GM21526 (cell line): ENCODE measurements around the gene EDNRB.

Source experiments
- ATAC-seq: cut with Tn5 transposase; IDR thresholded peaks from one replicate; pipeline ENCODE4 v1.9.1; 2021; ENCODE audit warnings: moderate library complexity; ENCODE audit not compliant: unreplicated experiment, low FRiP score

The EDNRB gene

GRCh38 chr13:77898097-77898496 is 20.5 kb downstream of the EDNRB start:
- peak; percentile 99 for ATAC-seq

- ATAC-seq: no peak
Measured at GRCh38 chr13:77896977-77897376, 21.7 kb downstream of the EDNRB start.

- ATAC-seq: no peak
Measured at GRCh38 chr13:77896536-77896935, 22.1 kb downstream of the EDNRB start.

GRCh38 chr13:77894743-77895142 is 23.9 kb downstream of the EDNRB start:
- ATAC-seq: no peak

GRCh38 chr13:77893066-77893465 is 25.6 kb downstream of the EDNRB start:
- no peak for ATAC-seq

- no peak for ATAC-seq
Measured at GRCh38 chr13:77892491-77892890, 26.1 kb downstream of the EDNRB start.

- no peak for ATAC-seq
Measured at GRCh38 chr13:77891486-77891885, 27.1 kb downstream of the EDNRB start.

GRCh38 chr13:77891041-77891440 is 27.6 kb downstream of the EDNRB start:
- no peak for ATAC-seq

- no peak for ATAC-seq
Measured at GRCh38 chr13:77883328-77883727, 35.3 kb downstream of the EDNRB start.

GRCh38 chr13:77878190-77878589 is 40.4 kb downstream of the EDNRB start:
- ATAC-seq: no peak

- ATAC-seq: no peak
Measured at GRCh38 chr13:77876176-77876575, 42.5 kb downstream of the EDNRB start.

GRCh38 chr13:77874406-77874805 is 44.2 kb downstream of the EDNRB start:
- ATAC-seq: no peak

GRCh38 chr13:77872995-77873394 is 45.6 kb downstream of the EDNRB start:
- ATAC-seq: no peak

GRCh38 chr13:77871596-77871995 is 47.0 kb downstream of the EDNRB start:
- ATAC-seq: no peak

- no peak for ATAC-seq
Measured at GRCh38 chr13:77868717-77869116, 49.9 kb downstream of the EDNRB start.

GRCh38 chr13:77866971-77867370 is 51.7 kb downstream of the EDNRB start:
- no peak for ATAC-seq

GRCh38 chr13:77865622-77866021 is 53.0 kb downstream of the EDNRB start:
- ATAC-seq: no peak

- no peak for ATAC-seq
Measured at GRCh38 chr13:77863144-77863543, 55.5 kb downstream of the EDNRB start.

GRCh38 chr13:77861741-77862140 is 56.9 kb downstream of the EDNRB start:
- ATAC-seq: no peak

GRCh38 chr13:77860507-77860981 is 58.1 kb downstream of the EDNRB start:
- ATAC-seq: no peak

- ATAC-seq: no peak
Measured at GRCh38 chr13:77859450-77859849, 59.2 kb downstream of the EDNRB start.

- ATAC-seq: no peak
Measured at GRCh38 chr13:77857531-77858209, 61.0 kb downstream of the EDNRB start.

- no peak for ATAC-seq
Measured at GRCh38 chr13:77853703-77854102, 64.9 kb downstream of the EDNRB start.
